ENCODE measurements around the gene PRDM16.

DNA sequence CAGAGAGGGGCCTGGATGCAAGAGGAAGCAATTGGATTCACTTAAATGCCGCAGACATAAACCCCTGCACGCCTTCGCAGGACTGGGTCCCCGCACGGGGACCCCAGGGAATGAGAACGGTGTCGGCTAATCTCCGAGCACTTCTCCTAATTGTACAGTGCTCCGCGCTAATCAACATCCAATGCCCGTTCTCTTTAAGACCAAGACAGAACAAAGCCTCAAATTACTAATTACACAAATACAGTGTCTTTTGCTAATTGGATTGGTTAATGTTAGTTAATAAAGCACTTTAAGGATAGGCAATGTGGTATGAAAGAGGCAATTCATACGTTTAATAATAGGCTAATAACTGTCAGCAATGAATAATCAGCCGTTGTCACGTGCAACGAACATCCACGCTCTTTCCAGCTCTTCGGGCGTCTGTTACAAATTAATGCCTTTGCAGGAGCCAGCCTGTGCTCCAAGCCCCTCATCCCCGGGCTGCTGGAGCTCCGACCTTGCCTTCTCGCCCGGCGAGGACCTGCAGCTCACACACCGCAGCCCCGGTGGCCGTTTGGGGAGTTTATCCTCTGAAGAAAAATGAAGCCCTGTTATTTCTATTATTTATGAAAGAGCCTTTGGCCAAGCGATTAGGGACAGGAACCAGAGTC lies 157.8 kb downstream of the PRDM16 start:
- TF ChIP-seq, protein P1, sequence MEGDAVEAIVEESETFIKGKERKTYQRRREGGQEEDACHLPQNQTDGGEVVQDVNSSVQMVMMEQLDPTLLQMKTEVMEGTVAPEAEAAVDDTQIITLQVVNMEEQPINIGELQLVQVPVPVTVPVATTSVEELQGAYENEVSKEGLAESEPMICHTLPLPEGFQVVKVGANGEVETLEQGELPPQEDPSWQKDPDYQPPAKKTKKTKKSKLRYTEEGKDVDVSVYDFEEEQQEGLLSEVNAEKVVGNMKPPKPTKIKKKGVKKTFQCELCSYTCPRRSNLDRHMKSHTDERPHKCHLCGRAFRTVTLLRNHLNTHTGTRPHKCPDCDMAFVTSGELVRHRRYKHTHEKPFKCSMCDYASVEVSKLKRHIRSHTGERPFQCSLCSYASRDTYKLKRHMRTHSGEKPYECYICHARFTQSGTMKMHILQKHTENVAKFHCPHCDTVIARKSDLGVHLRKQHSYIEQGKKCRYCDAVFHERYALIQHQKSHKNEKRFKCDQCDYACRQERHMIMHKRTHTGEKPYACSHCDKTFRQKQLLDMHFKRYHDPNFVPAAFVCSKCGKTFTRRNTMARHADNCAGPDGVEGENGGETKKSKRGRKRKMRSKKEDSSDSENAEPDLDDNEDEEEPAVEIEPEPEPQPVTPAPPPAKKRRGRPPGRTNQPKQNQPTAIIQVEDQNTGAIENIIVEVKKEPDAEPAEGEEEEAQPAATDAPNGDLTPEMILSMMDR (IDR thresholded peaks at IDR 0.05) = no peak
- TF ChIP-seq POLR2A (IDR thresholded peaks at IDR 0.05) = no peak
